Ascending aorta (tissue), 2 donors: Measurements from ENCODE around the gene NR1H4. TPM values are rescaled to one million over a fixed set of nuclear protein-coding genes. Genes with fewer than 3 reads are reported as not detected.

Source experiments
- DNase-seq, 2 donors: peaks; one replicate each; pipeline ENCODE4 v3.0.0-alpha.2; 2019; ENCODE audit warnings: low spot score in 2 of 2
- H3K27ac ChIP-seq, 2 donors: fragments of 200-600 bp; sonication (generic); one replicate each; pipeline ENCODE4 v1.5.1; 2016 to 2017; ENCODE audit warnings: mild to moderate bottlenecking in 1 of 2
- H3K27me3 ChIP-seq: fragments of 200-600 bp; sonication (generic); one replicate; pipeline ENCODE4 v1.5.1; 2017
- H3K36me3 ChIP-seq, 2 donors: fragments of 200-600 bp; sonication (generic); one replicate each; pipeline ENCODE4 v1.5.1; 2016
- H3K4me1 ChIP-seq, 2 donors: fragments of 200-600 bp; sonication (generic); one replicate each; pipeline ENCODE4 v1.5.1; 2016 to 2017; ENCODE audit warnings: mild to moderate bottlenecking in 1 of 2
- H3K4me3 ChIP-seq, 2 donors: fragments of 200-600 bp; sonication (generic); one replicate each; pipeline ENCODE4 v1.5.1; 2016 to 2017; ENCODE audit warnings: mild to moderate bottlenecking in 1 of 2
- H3K9me3 ChIP-seq, 2 donors: fragments of 200-600 bp; sonication (generic); one replicate each; pipeline ENCODE4 v1.5.1; 2016
- CTCF ChIP-seq, 3 experiments: fragments of 200-600 bp in 2 of 3; fragments of 450-650 bp in 1 of 3; sonication (generic) in 2 of 3; IDR thresholded peaks; one replicate each; pipeline ENCODE4 v1.5.1; 2016 to 2019; ENCODE audit warnings: antibody characterized with exemption in 3 of 3, mild to moderate bottlenecking in 1 of 3, moderate library complexity in 1 of 3
- intact Hi-C: fragments of 100-400 bp; cut with DNase I; formaldehyde crosslinking; loops from one replicate; pipeline ENCODE4 v1.15.1; 2023
- total RNA-seq: library from RNA; depleted of rRNA; stranded (reverse); fragments of >200 nt; gene quantifications from one replicate; pipeline ENCODE4 v1.1.0, GENCODE V29; 2016

NR1H4 gene
- total RNA-seq, 1 donor from 2014 or later: 0.32 TPM

GRCh38 chr12:100512692-100513091, 39.0 kb downstream of the NR1H4 start:
- Histone ChIP-seq H3K27ac (no peak overlapping the region), H3K9me3 (no peaks in the 10 kb centered on the region), H3K27me3 (no peaks in the 10 kb centered on the region), H3K4me1 (no peaks in the 10 kb centered on the region), H3K4me3 (no peak overlapping the region), H3K36me3 (no peaks in the 10 kb centered on the region)
- DNase-seq: no peak
- intact Hi-C loops: no loop called here
- TF ChIP-seq CTCF (IDR thresholded peaks at IDR 0.05): no peak

GRCh38 chr12:100515968-100516367, 42.3 kb downstream of the NR1H4 start:
- Histone ChIP-seq H3K36me3 (no peaks in the 10 kb centered on the region), H3K27me3 (no peaks in the 10 kb centered on the region), H3K27ac (no peak overlapping the region), H3K4me1 (no peaks in the 10 kb centered on the region), H3K4me3 (no peak overlapping the region), H3K9me3 (no peaks in the 10 kb centered on the region)
- intact Hi-C loops: no loop called here
- no peak for TF ChIP-seq CTCF (IDR thresholded peaks at IDR 0.05)
- no peak for DNase-seq

GRCh38 chr12:100518376-100518775, 44.7 kb downstream of the NR1H4 start:
- no peaks in the 10 kb centered on the region for H3K9me3 ChIP-seq
- TF ChIP-seq CTCF (IDR thresholded peaks at IDR 0.05): no peak
- intact Hi-C loops: no loop called here
- H3K4me1 ChIP-seq: no peaks in the 10 kb centered on the region
- no peaks in the 10 kb centered on the region for H3K27me3 ChIP-seq
- no peak overlapping the region for H3K27ac ChIP-seq
- no peaks in the 10 kb centered on the region for H3K36me3 ChIP-seq
- no peak overlapping the region for H3K4me3 ChIP-seq
- DNase-seq: no peak

GRCh38 chr12:100520048-100520769, 46.5 kb downstream of the NR1H4 start:
- Histone ChIP-seq H3K4me1 (no peaks in the 10 kb centered on the region), H3K9me3 (no peaks in the 10 kb centered on the region), H3K4me3 (no peak overlapping the region), H3K27me3 (no peaks in the 10 kb centered on the region), H3K36me3 (no peaks in the 10 kb centered on the region), H3K27ac (no peak overlapping the region)
- no peak for DNase-seq
- TF ChIP-seq CTCF (IDR thresholded peaks at IDR 0.05): no peak
- intact Hi-C loops: no loop called here

- Histone ChIP-seq H3K27ac (no peak overlapping the region), H3K27me3 (no peaks in the 10 kb centered on the region), H3K4me3 (no peak overlapping the region), H3K9me3 (no peaks in the 10 kb centered on the region), H3K36me3 (no peaks in the 10 kb centered on the region), H3K4me1 (no peaks in the 10 kb centered on the region)
- TF ChIP-seq CTCF (IDR thresholded peaks at IDR 0.05): no peak
- intact Hi-C loops: no loop called here
- DNase-seq: no peak
Measured at GRCh38 chr12:100521958-100522357, 48.3 kb downstream of the NR1H4 start.

- no peak overlapping the region for H3K27ac ChIP-seq
- intact Hi-C loops: no loop called here
- no peak for DNase-seq
- no peaks in the 10 kb centered on the region for H3K4me1 ChIP-seq
- no peaks in the 10 kb centered on the region for H3K36me3 ChIP-seq
- H3K9me3 ChIP-seq: no peaks in the 10 kb centered on the region
- no peak for TF ChIP-seq CTCF (IDR thresholded peaks at IDR 0.05)
- H3K4me3 ChIP-seq: no peak overlapping the region
- no peaks in the 10 kb centered on the region for H3K27me3 ChIP-seq
Measured at GRCh38 chr12:100528034-100528433, 54.4 kb downstream of the NR1H4 start.
